RWPE1 (cell line): ENCODE data around the gene ITPKB.
A peak's percentile ranks its signal among the peaks of the same experiment; 100 is the strongest.

Experiments
- CTCF ChIA-PET: fragments of 350-600 bp; sonication (Branson Sonifier 250); formaldehyde crosslinking; extraction: SDS; loops from one replicate; lab custom pipeline; 2021; lab: Yijun Ruan, JAX
- POLR2A ChIA-PET: fragments of 400-600 bp; formaldehyde crosslinking; extraction: SDS; loops from one replicate; lab custom pipeline; 2020; ENCODE audit warnings: antibody characterized with exemption; ENCODE audit not compliant: low non-redundant PET; lab: Yijun Ruan, JAX
- DNase-seq: peaks from one replicate; pipeline ENCODE4 v3.0.0; 2012; ENCODE audit warnings: low spot score
- H3K27ac ChIP-seq: fragments of 450-650 bp; 2 replicates; pipeline ENCODE4 v1.5.1; 2017
- CTCF ChIP-seq: fragments of 450-650 bp; conservative IDR thresholded peaks from 2 replicates; pipeline ENCODE4 v1.5.1; 2017; ENCODE audit warnings: low read depth, mild to moderate bottlenecking

Gene ITPKB

DNA sequence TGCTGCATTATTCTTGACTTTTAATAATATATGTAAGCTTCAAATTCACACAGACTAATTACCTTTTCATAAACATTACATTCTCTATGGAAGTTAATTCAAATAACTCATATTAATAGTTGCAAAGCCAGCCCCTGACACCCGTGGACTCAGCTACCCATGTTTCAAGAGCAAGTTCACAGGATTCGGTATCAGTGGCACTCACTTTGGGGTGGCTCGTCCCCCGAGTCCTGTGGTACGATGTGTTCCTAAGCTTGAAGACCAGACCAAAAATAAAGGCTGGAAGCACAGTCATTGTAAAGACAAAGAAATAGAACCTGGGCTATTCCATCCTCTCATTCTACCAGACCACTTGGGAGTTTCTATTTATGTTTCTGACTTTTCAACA is 70.9 kb downstream of the ITPKB start:
- ChIA-PET CTCF (interaction anchor here (0.6 to 0.9 kb wide), 5 partner anchors 9 to 699 kb away, joined by 4 to 7 read pairs (median 5); no protein-coding TSS in a partner anchor), POLR2A (no interaction called here)

GRCh38 chr1:226666692-226667091 is 72.4 kb downstream of the ITPKB start:
- ChIA-PET POLR2A (no interaction called here), CTCF (no interaction called here)
- TF ChIP-seq CTCF: no peak
- no peak for DNase-seq
- H3K27ac ChIP-seq: no peak overlapping the region

More for the DNA sequence above, 70.9 kb downstream of the ITPKB start:
- no peak for TF ChIP-seq CTCF
- no peak overlapping the region for H3K27ac ChIP-seq
- no peak for DNase-seq

DNA sequence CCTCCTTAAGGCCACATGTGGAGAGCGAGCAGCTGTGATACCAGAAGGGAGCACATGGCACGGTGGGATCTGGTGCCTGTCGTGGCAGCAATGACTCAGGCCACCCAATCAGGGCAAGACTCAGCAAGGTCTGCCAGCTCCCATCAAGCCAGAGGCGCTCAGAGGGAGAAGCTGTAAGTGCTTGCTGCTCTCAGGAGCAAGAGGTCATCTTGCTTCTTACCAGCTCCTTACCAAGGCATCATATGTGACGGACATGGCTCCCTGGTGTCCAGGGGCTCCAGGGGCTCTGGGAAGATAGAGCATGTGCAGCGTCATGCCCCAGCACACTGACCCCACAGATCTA is 72.9 kb downstream of the ITPKB start:
- POLR2A ChIA-PET: interaction anchor here (0.5 kb wide), 1 partner anchor 16 kb away, joined by 3 read pairs; no protein-coding TSS in a partner anchor
- CTCF ChIA-PET: interaction anchor here (0.7 kb wide), 1 partner anchor 281 kb away, joined by 3 read pairs; no protein-coding TSS in a partner anchor
- no peak overlapping the region for H3K27ac ChIP-seq
- no peak for TF ChIP-seq CTCF
- DNase-seq: no peak

DNA sequence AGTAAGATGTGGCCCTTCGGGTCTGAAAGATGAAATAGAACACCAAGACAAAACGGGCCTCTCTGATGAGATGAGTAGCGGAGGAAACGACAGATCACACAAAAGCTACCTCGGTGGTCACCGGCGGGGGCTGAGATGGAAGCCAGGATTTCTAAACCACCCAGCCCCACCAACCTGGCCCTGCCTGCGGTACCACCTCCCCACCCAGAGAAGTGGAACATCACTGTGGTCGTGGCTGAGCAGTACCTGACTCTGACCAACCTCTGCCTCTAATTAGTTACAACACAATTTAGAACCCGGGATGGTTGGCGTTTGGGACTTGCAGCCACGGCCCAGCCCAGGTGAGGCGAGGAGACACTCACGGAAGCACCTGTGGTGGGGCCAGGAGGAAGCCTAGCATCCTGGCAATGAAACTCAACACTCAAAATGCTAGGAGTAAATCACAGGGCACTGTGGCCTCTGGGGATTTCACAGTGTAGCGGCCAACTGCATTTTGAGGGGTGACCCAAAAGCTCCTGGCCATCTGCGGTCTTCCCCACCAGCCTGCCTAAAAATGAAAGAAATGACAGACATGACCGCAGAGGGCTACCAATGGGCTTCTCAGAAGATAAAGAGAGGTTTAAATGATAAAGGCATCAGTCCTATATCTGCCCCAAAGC is 73.4 kb downstream of the ITPKB start:
- no peak for TF ChIP-seq CTCF
- no peak overlapping the region for H3K27ac ChIP-seq
- ChIA-PET CTCF (interaction anchor here (0.7 kb wide), 1 partner anchor 280 kb away, joined by 3 read pairs; no protein-coding TSS in a partner anchor), POLR2A (interaction anchor here (0.5 to 0.6 kb wide), 2 partner anchors 16 to 37 kb away, joined by 3 read pairs; no protein-coding TSS in a partner anchor)
- no peak for DNase-seq

GRCh38 chr1:226664413-226665101 is 74.5 kb downstream of the ITPKB start:
- H3K27ac ChIP-seq: no peak overlapping the region
- DNase-seq: no peak
- ChIA-PET POLR2A (no interaction called here), CTCF (no interaction called here)
- TF ChIP-seq CTCF: no peak

DNA sequence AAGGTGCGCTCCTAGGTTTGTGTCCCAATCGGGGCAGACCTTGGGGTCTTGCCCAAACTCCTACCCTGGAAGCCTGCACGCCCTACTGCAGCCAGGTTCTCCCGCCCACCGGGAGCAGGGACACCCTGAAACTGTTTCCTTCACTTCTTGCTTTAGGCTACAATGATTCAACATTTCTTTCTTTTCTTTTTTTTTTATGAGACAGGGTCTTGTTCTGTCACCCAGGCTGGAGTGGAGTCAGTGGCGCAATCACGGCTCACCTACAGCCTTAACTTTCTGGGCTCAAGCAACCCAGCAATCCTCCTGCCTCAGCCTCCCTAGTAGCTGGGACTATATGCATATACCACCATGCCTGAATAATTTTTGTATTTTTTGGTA is 75.8 kb downstream of the ITPKB start:
- ChIA-PET CTCF (interaction anchor here (2.8 kb wide), 1 partner anchor 12 kb away, joined by 8 read pairs; no protein-coding TSS in a partner anchor), POLR2A (no interaction called here)
- peak overlapping the region; percentile 86 for H3K27ac ChIP-seq
- no peak for TF ChIP-seq CTCF
- DNase-seq: no peak
